GM19372 (cell line): Measurements from ENCODE around the gene FBXO15.

Source experiments
- ATAC-seq: cut with Tn5 transposase; IDR thresholded peaks from one replicate; pipeline ENCODE4 v1.9.1; 2021; ENCODE audit warnings: mild to moderate bottlenecking, low read depth, moderate library complexity; ENCODE audit not compliant: unreplicated experiment

Gene FBXO15

DNA sequence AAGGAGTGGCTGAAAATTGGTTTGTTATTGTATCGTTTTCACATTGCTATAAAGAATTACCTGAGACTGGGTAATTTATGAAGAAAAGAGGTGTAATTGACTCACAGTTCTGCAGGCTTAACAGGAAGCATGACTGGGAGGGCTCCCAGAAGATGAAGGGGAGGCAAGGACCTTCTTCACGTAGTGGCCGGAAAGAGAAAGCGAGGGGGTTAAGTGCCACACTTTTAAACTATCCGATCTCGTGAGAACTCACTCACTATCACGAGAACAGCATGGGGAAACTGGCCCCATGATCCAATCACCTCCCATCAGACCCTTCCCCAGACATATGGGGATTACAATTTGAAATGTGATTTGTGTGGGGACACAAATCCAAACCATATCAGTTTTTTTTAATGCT, 81.6 kb downstream of the FBXO15 start:
- no peak for ATAC-seq

DNA sequence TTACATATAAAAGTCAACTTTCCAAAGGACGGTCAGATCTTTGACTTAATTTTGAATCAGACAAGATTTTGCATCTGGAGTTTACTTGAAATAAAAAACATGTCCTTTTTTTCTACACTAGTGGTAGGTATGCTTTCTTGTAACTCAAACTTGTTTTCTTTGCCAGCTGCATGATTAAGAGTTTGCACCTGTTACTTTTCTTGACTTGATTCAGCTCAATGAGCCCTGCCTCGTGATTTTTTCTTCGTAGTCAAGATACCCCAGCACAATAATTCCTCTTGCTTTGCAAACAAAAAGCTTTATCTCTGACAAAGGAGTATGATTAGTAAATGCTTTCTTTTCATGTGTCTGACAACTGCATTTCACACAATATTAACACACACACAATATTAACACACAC, 82.3 kb downstream of the FBXO15 start:
- no peak for ATAC-seq

- peak; percentile 66 for ATAC-seq
Observed at GRCh38 chr18:74064510-74064909, 83.1 kb downstream of the FBXO15 start.

DNA sequence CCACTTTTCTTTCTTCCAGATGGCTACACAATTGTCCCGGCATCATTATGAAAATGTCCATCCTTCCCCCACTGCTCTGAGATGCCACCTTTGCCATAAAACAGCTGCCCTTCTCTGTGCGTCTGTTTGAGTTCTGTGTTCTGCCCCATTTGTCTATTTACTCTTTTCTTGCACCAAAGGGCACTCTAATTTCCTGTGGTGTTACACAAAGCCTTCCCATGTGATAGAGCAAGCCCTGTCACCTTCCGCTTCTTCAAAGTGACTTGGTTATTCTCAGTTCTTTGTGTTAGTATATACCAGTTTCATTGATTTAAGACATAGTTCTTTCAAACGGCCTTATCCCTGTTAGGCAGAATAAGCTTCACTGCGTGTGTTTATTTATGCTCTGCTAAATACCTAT, 84.1 kb downstream of the FBXO15 start:
- no peak for ATAC-seq

- ATAC-seq = no peak
Observed at GRCh38 chr18:74063023-74063422, 84.6 kb downstream of the FBXO15 start.

- ATAC-seq = no peak
Observed at GRCh38 chr18:74062037-74062436, 85.6 kb downstream of the FBXO15 start.

- no peak for ATAC-seq
Observed at GRCh38 chr18:74060579-74060978, 87.1 kb downstream of the FBXO15 start.

DNA sequence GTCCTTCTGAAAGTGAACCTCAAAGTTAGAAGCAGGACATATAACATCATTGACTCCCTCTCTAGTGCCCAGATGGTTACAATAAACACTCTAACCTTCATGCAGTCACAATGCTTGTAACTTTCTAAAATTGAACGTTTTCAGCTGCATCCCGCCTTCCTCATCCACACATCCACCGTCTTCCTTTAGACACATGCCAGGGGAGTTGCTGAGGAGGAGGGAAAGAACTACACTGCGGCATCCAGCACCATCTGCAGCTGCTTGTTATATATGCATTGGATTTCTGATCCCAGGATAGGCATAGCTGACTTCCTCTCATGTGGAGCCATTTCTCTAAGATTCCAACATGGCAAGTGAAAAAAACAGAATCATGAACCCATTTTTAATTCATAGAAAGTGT, 96.8 kb downstream of the FBXO15 start:
- ATAC-seq = no peak

DNA sequence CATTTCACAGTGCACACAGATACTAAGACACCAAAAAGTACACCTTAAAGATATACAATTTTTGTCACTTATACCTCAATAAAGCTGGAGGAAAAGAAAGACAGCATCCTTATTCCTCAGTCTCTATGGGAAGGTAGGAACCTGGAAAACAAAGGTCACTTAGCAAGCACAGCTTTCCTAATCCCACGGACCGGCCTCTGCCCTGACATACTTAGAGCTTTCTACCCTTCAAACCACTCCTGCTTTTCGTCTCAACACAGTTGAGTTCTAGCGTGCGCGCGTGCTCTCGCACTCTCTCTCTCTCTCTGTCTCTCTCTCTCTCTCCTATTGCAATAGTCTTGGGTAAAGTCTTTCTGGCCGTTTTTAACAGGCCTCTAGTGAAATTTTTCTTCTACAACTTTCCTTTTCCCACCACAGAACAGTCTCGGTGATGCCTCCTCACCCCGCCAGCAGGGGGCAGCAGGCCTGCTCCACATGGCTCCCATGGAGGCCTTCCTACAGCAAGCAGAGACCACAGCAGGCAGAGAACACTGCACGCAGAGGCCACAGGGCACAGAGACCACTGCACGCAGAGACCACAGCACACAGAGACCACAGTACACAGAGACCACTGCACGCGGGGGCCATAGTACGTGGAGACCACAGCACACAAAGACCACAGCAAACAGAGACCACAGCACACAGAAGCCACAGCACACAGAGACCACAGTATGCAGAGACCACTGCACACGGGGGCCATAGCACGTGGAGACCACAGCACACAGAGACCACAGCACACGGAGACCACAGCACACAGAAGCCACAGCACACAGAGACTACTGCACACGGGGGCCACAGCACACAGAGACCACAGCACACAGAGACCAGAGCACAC, 106.9 kb downstream of the FBXO15 start:
- peak; percentile 81 for ATAC-seq

DNA sequence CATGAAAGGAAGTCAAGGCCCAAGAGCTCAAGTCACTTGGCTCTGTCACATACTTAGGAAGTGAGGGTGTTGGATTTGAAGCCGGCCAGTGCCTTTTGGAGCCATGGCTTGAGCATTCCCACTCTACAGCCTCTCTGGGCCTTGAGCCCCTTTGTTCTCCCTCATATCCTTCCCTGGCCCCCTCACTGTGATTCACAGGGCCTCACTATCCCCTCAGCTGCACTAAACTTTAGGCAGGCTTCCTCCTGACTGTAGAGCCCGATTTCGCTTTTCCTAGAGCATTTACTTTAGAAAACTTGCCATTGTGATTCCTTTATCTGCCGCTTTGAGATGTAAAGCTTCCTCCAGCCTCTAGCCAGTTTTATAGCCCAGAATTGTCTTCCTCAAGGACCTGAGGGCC, 107.6 kb downstream of the FBXO15 start:
- no peak for ATAC-seq

DNA sequence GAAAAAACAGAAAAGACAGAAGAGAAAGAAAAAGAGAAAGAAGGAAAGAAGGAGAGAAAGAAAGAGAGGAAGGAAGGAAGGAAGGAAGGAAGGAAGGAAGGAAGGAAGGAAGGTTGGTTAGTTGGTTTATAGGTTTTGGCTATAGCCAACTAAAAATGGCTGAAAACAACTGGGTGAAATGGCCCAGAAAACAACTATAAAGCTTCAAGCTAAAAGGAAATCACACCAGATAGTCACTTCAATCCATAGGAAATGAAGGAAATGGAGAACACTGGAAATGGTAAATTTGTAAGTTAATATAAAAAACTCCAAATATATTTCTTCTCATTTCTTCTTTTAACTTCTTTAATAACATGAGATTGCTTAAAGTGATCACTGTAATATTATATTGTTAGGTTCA, 118.5 kb downstream of the FBXO15 start:
- ATAC-seq = no peak
